ENCODE measurements around the gene RNF224. TPM values are rescaled to one million over a fixed set of nuclear protein-coding genes. Genes with fewer than 3 reads are reported as not detected.
A peak's percentile ranks its signal among the peaks of the same experiment; 100 is the strongest.

RNF224 gene
- total RNA-seq, 1 experiment from 2014 or later: 0.30 TPM

GRCh38 chr9:137275203-137275587 is 47.9 kb downstream of the RNF224 start:
- Histone ChIP-seq H3K9me2 (ENCODE audit: insufficient read depth) (no peaks in the 10 kb centered on the region), H3K4me2 (ENCODE audit: low read length) (no peak overlapping the region), H4K20me1 (ENCODE audit: insufficient read depth) (no peaks in the 10 kb centered on the region), H3K36me3 (ENCODE audit: control insufficient read depth in 1 of 2, insufficient read depth in 2 of 2, low read length in 2 of 2) (peaks cover 0 to 15% of the 10 kb centered on the region in 2 experiments; a peak in 2 of 4 replicates), H2AFZ (ENCODE audit: low read depth, low read length, poor library complexity, severe bottlenecking) (no peak overlapping the region), H3K4me3 (replicated peaks in 1 of 2; ENCODE audit: low read depth in 1 of 2, low read length in 2 of 2) (no peak overlapping the region), H3K27me3 (ENCODE audit: insufficient read depth, low read length) (no peaks in the 10 kb centered on the region), H3K9me3 (ENCODE audit: control insufficient read depth in 1 of 2, insufficient read depth in 1 of 2, low read depth in 1 of 2, low read length in 2 of 2) (no peaks in the 10 kb centered on the region), H3K4me1 (ENCODE audit: control insufficient read depth in 1 of 2, insufficient read depth in 2 of 2, low read length in 2 of 2) (peaks cover 31 to 40% of the 10 kb centered on the region in 2 experiments), H3K79me2 (ENCODE audit: insufficient read depth, low read length) (peaks cover 25% of the 10 kb centered on the region), H3K27ac (ENCODE audit: low read depth, low read length) (peak overlapping the region; percentile 96; the same call in 1 of the 2 replicates), H3K9ac (ENCODE audit: low read length) (no peak overlapping the region)
- ATAC-seq (no peak), DNase-seq (ENCODE audit: low read depth, low spot score) (no peak)
- RAD21 ChIA-PET (ENCODE audit: low non-redundant PET in 1 of 2, low total read pairs in 2 of 2, uncharacterized antibody in 2 of 2, unreplicated experiment in 2 of 2): no interaction called here
- no TSS peak for BruUV-seq (replicated peaks)
- no peak for TF ChIP-seq EZH2phosphoT487 (IDR thresholded peaks at IDR 0.05; ENCODE audit: borderline replicate concordance)
- no peak for TF ChIP-seq SRF (IDR thresholded peaks at IDR 0.05; ENCODE audit: low read depth)
- TF ChIP-seq YY1 (IDR thresholded peaks at IDR 0.05; ENCODE audit: extremely low read depth, insufficient replicate concordance, low read depth, low read length): no peak
- no peak for TF ChIP-seq ATF3 (IDR thresholded peaks at IDR 0.05)
- no peak for TF ChIP-seq SIN3A (IDR thresholded peaks at IDR 0.05; ENCODE audit: low read depth)
- TF ChIP-seq MAX (IDR thresholded peaks at IDR 0.05): no peak
- TF ChIP-seq ELF1 (IDR thresholded peaks at IDR 0.05; ENCODE audit: borderline replicate concordance, low read depth): no peak
- TF ChIP-seq, protein P1, sequence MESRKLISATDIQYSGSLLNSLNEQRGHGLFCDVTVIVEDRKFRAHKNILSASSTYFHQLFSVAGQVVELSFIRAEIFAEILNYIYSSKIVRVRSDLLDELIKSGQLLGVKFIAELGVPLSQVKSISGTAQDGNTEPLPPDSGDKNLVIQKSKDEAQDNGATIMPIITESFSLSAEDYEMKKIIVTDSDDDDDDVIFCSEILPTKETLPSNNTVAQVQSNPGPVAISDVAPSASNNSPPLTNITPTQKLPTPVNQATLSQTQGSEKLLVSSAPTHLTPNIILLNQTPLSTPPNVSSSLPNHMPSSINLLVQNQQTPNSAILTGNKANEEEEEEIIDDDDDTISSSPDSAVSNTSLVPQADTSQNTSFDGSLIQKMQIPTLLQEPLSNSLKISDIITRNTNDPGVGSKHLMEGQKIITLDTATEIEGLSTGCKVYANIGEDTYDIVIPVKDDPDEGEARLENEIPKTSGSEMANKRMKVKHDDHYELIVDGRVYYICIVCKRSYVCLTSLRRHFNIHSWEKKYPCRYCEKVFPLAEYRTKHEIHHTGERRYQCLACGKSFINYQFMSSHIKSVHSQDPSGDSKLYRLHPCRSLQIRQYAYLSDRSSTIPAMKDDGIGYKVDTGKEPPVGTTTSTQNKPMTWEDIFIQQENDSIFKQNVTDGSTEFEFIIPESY (IDR thresholded peaks at IDR 0.05; ENCODE audit: extremely low read depth, insufficient replicate concordance, low read length): no peak
- TF ChIP-seq POLR2AphosphoS5 (IDR thresholded peaks at IDR 0.05; ENCODE audit: low read depth, low read length): no peak
- no peak for TF ChIP-seq EZH2 (IDR thresholded peaks at IDR 0.05)
- no peak for TF ChIP-seq TCF7L2 (IDR thresholded peaks at IDR 0.05; ENCODE audit: borderline replicate concordance, extremely low read depth, insufficient read depth, insufficient read length)
- no peak for TF ChIP-seq POLR2A (IDR thresholded peaks at IDR 0.05; ENCODE audit: borderline replicate concordance, extremely low read depth, insufficient read depth, insufficient read length)
- no peak for TF ChIP-seq ZNF274 (IDR thresholded peaks at IDR 0.05; ENCODE audit: low read depth, low read length)
- CTCF ChIA-PET: interaction anchor here (1.1 to 1.3 kb wide), 2 partner anchors 12 to 38 kb away, joined by 3 to 4 read pairs; no protein-coding TSS in a partner anchor
- POLR2A ChIA-PET: interaction anchor here (1.4 kb wide), 1 partner anchor 32 kb away, joined by 3 read pairs; no protein-coding TSS in a partner anchor
- intact Hi-C loops (cut with micrococcal nuclease): no loop called here

Measured in HCT116 (cell line).